Measurements from ENCODE around the gene PIK3R3.

GRCh38 chr1:46008585-46008984 lies 123.8 kb downstream of the PIK3R3 start:
- TF ChIP-seq CTCF (IDR thresholded peaks at IDR 0.05; ENCODE audit: low read length), result no peak
- no peak for TF ChIP-seq EZH2 (IDR thresholded peaks at IDR 0.05; ENCODE audit: borderline replicate concordance, low read length)

Data from OCI-LY1 (cell line).